ENCODE data around the gene ERBB3.

The ERBB3 gene

GRCh38 chr12:56146492-56147460 is 66.8 kb downstream of the ERBB3 start:
- TF ChIP-seq POLR2AphosphoS5 (IDR thresholded peaks at IDR 0.05; ENCODE audit: low read depth) (0 out of 2 replicates have a peak, but pooled peaks have one; percentile 20), GABPA (IDR thresholded peaks at IDR 0.05; ENCODE audit: low read depth) (no peak)
- Histone ChIP-seq H3K4me3 (replicated peaks; ENCODE audit: insufficient read depth, low read length) (no peak overlapping the region), H3K27ac (replicated peaks) (no peak overlapping the region), H3K27me3 (ENCODE audit: insufficient read depth, poor library complexity, severe bottlenecking) (no peaks in the 10 kb centered on the region)
- no peak for DNase-seq (ENCODE audit: low read depth in 1 of 2, low spot score in 1 of 2)

- Histone ChIP-seq H3K27me3 (ENCODE audit: insufficient read depth, poor library complexity, severe bottlenecking) (no peaks in the 10 kb centered on the region), H3K27ac (replicated peaks) (peak overlapping the region; percentile 6; the same call in 1 of the 2 replicates), H3K4me3 (replicated peaks; ENCODE audit: insufficient read depth, low read length) (no peak overlapping the region)
- DNase-seq (ENCODE audit: low read depth in 1 of 2, low spot score in 1 of 2): no peak
- peak; percentile 28; the same call in 1 of the 2 replicates for TF ChIP-seq SPI1 (IDR thresholded peaks at IDR 0.05; ENCODE audit: borderline replicate concordance, low read depth)
- no peak; the same call in 1 of the 2 replicates for TF ChIP-seq POLR2AphosphoS5 (IDR thresholded peaks at IDR 0.05; ENCODE audit: low read depth)
Observed at GRCh38 chr12:56150563-56150962, 70.6 kb downstream of the ERBB3 start.

GRCh38 chr12:56151672-56152131 is 71.7 kb downstream of the ERBB3 start:
- peak in 1 of 2 experiments; percentile 68 for DNase-seq (ENCODE audit: low read depth in 1 of 2, low spot score in 1 of 2)
- H3K4me3 ChIP-seq (replicated peaks; ENCODE audit: insufficient read depth, low read length): peak overlapping the region; percentile 62

GRCh38 chr12:56152132-56152755 is 72.3 kb downstream of the ERBB3 start, which contains the start of gene MYL6B:
Gene MYL6B (plus strand): TSS chr12:56152587. CDS start chr12:56153919, 1,332 bp downstream.
- H3K27ac ChIP-seq (replicated peaks): peak within 1 kb of the TSS; percentile 95
- no peak for TF ChIP-seq SPI1 (IDR thresholded peaks at IDR 0.05; ENCODE audit: borderline replicate concordance, low read depth)
- TF ChIP-seq POLR2AphosphoS5 (IDR thresholded peaks at IDR 0.05; ENCODE audit: low read depth): peak; percentile 88
- TF ChIP-seq REST (IDR thresholded peaks at IDR 0.05; ENCODE audit: insufficient replicate concordance, low read depth): peak; percentile 59
- TF ChIP-seq GABPA (IDR thresholded peaks at IDR 0.05; ENCODE audit: low read depth): peak; percentile 76

More at GRCh38 chr12:56151672-56152131, 71.7 kb downstream of the ERBB3 start:
- Histone ChIP-seq H3K27me3 (ENCODE audit: insufficient read depth, poor library complexity, severe bottlenecking) (no peaks in the 10 kb centered on the region), H3K27ac (replicated peaks) (peak overlapping the region; percentile 95)
- TF ChIP-seq SPI1 (IDR thresholded peaks at IDR 0.05; ENCODE audit: borderline replicate concordance, low read depth): no peak
- TF ChIP-seq POLR2AphosphoS5 (IDR thresholded peaks at IDR 0.05; ENCODE audit: low read depth): no peak
- TF ChIP-seq GABPA (IDR thresholded peaks at IDR 0.05; ENCODE audit: low read depth): no peak
- TF ChIP-seq CTCF (IDR thresholded peaks at IDR 0.05; ENCODE audit: insufficient read depth, low read length): peak; percentile 21

More at GRCh38 chr12:56152132-56152755, 72.3 kb downstream of the ERBB3 start, which contains the start of gene MYL6B:
- H3K4me3 ChIP-seq (replicated peaks; ENCODE audit: insufficient read depth, low read length): peak within 1 kb of the TSS; percentile 62
- DNase-seq (ENCODE audit: low read depth in 1 of 2, low spot score in 1 of 2): peak; percentile 85 to 93
- no peaks in the 10 kb centered on the region for H3K27me3 ChIP-seq (ENCODE audit: insufficient read depth, poor library complexity, severe bottlenecking)

All from HL-60 (cell line).